ENCODE measurements around the gene FRMD4A.

- TF ChIP-seq, protein P1, sequence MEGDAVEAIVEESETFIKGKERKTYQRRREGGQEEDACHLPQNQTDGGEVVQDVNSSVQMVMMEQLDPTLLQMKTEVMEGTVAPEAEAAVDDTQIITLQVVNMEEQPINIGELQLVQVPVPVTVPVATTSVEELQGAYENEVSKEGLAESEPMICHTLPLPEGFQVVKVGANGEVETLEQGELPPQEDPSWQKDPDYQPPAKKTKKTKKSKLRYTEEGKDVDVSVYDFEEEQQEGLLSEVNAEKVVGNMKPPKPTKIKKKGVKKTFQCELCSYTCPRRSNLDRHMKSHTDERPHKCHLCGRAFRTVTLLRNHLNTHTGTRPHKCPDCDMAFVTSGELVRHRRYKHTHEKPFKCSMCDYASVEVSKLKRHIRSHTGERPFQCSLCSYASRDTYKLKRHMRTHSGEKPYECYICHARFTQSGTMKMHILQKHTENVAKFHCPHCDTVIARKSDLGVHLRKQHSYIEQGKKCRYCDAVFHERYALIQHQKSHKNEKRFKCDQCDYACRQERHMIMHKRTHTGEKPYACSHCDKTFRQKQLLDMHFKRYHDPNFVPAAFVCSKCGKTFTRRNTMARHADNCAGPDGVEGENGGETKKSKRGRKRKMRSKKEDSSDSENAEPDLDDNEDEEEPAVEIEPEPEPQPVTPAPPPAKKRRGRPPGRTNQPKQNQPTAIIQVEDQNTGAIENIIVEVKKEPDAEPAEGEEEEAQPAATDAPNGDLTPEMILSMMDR (IDR thresholded peaks at IDR 0.05), result no peak
- TF ChIP-seq POLR2A (IDR thresholded peaks at IDR 0.05), result no peak
Measured at GRCh38 chr10:13969792-13970140, 361.0 kb downstream of the FRMD4A start.
